Omental fat pad (tissue), 4 donors: ENCODE data around the gene NLRP5. TPM values are rescaled to one million over a fixed set of nuclear protein-coding genes. Genes with fewer than 3 reads are reported as not detected.

Experiments
- ATAC-seq: fragments of 150-250 bp; one replicate; pipeline ENCODE4 v1.9.1; 2016; ENCODE audit warnings: mild to moderate bottlenecking, moderate library complexity; ENCODE audit not compliant: low FRiP score
- DNase-seq: peaks from one replicate; pipeline ENCODE4 v3.0.0-alpha.2; 2019; ENCODE audit warnings: low spot score
- total RNA-seq, 4 donors: library from RNA; depleted of rRNA; stranded (reverse); fragments of >200 nt; gene quantifications; one replicate each; pipeline ENCODE4 v1.1.0, GENCODE V29; 2016
- TF ChIP-seq, protein P1 (sequence below), 3 donors: fragments of 450-650 bp; IDR thresholded peaks; one replicate each; pipeline ENCODE4 v1.5.1; 2016 to 2017; ENCODE audit warnings: antibody characterized with exemption in 3 of 3, mild to moderate bottlenecking in 3 of 3, moderate library complexity in 2 of 3

The NLRP5 gene
- total RNA-seq, 4 donors from 2014 or later: not detected

DNA sequence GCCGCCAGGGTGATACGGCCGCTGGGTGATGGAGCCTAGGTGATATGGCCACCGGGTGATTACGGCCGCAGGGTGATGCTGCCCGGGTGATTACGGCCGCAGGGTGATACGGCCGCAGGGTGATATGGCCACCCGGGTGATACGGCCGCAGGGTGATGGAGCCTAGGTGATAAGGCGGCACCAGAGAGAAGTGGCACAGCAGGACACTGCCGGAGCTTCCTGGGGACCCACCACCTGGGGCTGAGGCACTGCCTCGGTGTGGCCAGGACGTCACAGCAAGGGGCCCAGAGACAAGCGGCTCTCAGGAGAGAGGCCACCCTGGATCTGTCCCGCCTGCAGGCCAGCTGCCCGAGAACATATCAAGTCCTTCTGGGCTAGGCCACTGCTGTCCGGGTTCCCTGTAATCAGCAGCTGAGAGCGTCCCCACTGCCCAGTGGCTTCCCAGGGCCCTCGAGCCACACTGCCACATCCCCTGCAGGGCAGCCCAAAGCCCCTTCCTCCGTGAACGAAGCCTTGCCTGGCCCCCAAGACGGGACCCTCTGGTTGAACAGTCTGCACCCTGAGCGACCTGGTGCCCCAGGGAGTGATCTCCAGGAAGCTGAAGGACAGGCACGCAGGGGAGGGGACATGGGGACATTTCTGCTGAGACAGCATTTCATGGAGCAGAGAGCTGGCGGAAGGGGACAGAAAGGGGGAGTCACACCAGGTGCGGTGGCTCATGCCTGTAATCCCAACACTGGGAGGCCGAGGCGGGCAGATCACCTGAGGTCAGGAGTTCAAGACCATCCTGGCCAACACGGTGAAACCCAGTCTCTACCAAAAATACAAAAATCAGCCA lies 112.4 kb downstream of the NLRP5 start:
- DNase-seq (no peak), ATAC-seq (no peak)
- TF ChIP-seq, protein P1, sequence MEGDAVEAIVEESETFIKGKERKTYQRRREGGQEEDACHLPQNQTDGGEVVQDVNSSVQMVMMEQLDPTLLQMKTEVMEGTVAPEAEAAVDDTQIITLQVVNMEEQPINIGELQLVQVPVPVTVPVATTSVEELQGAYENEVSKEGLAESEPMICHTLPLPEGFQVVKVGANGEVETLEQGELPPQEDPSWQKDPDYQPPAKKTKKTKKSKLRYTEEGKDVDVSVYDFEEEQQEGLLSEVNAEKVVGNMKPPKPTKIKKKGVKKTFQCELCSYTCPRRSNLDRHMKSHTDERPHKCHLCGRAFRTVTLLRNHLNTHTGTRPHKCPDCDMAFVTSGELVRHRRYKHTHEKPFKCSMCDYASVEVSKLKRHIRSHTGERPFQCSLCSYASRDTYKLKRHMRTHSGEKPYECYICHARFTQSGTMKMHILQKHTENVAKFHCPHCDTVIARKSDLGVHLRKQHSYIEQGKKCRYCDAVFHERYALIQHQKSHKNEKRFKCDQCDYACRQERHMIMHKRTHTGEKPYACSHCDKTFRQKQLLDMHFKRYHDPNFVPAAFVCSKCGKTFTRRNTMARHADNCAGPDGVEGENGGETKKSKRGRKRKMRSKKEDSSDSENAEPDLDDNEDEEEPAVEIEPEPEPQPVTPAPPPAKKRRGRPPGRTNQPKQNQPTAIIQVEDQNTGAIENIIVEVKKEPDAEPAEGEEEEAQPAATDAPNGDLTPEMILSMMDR (IDR thresholded peaks at IDR 0.05): no peak

DNA sequence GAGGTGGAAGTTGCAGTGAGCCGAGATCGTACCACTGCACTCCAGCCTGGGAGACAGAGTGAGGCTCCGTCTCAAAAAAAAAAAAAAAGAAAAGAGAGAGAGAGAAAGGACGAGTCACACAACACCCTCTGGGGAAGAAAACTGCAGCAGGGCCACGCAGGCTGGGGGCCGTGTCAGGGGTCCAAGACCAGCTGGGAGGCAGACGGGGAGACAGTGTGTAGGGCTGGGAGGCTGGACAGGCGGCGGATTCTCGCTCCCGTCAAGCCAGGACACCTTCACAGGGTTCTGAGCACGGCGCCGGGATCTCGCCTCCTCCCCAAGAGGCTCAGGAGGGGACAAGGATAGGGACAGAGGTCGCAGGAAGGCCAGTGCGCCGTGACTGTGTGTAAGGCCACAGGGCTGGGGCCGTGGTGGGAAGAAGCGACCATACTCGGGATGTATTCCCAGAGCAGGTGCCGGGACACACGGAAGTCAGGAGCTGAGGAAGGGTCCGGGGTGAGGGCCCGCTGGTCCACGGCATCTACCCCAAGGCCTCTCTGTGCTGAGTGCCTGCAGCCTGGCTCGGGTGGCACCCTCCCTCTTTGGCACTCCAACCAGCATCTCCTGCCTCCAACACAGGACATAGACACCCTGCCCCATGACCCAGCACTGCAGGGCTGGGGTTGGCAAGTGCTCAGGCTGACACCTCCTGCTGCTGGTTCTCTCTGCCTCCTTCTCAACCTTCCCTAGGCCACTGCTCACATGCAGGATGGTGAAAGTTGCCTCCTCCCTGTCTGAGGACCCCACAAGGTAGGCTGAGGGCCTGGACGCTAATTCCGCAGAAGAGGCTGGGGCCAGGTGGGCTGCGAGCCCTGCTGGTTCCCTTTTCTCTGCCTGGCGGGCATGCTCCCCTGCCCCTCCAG lies 113.3 kb downstream of the NLRP5 start:
- DNase-seq (no peak), ATAC-seq (no peak)
- TF ChIP-seq, protein P1 (IDR thresholded peaks at IDR 0.05): no peak

DNA sequence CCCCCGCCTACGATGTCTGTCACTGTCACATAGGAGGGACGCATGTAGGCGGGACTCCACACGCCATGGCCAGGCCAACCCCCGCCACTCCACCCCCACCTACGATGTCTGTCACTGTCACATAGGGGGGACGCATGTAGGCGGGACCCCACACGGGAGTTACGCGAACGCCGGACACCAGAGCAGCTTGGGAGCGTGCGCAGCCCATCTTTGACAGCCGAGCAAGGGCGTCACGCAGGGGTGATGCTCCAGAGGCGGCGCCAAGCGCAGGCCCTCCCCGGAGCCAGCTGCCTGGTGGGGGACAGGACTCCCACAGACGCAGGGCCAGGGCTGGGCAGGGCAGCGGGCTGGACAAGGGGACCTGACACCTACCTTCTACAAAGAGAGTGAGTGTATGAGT lies 114.5 kb downstream of the NLRP5 start:
- TF ChIP-seq, protein P1 (IDR thresholded peaks at IDR 0.05): no peak
- ATAC-seq (no peak), DNase-seq (no peak)

DNA sequence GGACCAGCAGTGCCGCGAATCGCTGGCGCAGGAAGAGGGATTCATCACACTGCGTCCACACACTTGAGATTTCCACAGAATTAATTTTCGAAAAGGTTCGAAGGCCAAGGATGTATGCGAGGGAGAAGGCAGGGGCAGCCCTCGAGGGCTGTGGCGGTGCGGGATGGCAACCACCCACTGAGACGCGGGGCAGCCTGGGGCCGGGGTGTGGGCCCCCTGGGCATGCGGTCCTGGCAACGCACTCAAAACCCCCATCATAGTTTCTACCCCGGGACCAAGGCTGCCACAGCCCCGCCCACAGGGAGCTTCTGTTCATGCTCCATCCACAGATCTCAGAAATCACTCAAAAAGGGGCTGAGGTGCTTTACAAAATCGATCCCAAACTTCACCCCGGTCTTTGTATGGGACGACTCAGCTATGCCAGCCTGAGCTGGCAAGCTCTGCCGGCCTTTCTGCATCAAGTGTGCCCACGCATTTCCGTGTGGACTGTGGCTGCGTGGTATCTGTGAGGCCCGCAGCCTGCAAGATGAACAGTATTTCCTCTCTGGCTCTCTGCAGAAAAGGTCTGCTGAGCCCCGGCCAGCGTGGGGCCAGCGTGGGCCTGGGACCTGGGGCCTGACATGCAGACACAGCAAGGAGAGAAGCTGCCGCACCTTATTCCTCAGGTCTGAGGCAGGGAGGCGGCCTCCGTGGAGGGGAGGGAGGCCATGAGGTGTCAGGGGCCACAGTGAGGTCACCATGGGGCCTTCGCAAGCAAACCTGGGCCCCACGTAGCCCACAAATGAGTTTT lies 115.4 kb downstream of the NLRP5 start:
- ATAC-seq (no peak), DNase-seq (no peak)
- TF ChIP-seq, protein P1 (IDR thresholded peaks at IDR 0.05): no peak

DNA sequence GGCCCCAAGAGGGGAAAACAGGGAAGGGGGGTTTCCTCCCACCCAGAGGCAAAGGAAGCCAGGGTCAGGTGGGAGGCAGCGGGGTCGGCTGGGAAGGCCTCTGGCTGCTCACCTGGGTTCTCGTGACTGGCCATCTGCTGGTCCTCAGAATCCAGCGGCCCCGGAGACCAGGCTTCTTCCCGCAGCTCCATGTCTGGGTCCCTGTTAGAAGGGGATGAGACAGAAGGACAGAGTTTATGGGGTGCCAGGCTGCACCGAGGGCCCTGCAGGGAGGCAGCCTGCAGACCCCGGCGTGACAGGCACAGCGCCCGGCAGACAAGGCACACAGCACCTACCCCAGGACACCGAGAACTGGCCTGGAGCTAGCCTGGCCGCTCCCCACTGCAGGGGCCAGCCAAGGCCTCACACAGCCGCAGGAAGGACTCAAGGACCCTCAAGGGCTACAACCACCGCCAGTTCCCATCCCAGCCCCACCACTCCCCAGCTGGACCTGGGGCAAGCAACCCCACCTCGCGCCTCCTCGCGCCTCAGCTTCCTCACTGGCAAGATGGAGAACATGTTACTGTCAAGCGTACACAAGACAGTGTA lies 116.5 kb downstream of the NLRP5 start:
- ATAC-seq: no peak
- TF ChIP-seq, protein P1 (IDR thresholded peaks at IDR 0.05): no peak
- no peak for DNase-seq

DNA sequence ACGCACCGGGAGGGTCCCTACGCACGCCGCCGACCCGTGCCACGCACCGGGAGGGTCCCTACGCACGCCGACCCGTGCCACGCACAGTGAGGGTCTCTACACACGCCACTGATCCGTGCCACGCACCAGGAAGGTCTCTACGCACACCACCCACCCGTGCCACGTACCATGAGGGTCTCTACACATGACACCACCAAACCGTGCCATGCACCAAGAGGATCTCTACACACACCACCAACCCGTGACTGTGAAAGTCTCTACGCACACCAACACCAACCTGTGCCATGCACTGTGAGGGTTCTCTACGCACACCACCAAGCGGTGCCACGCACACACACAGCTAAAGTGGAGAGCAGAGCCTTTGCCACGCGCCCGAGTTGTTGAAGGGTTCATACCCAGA lies 117.8 kb downstream of the NLRP5 start:
- TF ChIP-seq, protein P1 (IDR thresholded peaks at IDR 0.05): no peak
- DNase-seq (no peak), ATAC-seq (no peak)
